Mononuclear cell (primary cell): ENCODE data around the gene SPDYE16. TPM values are rescaled to one million over a fixed set of nuclear protein-coding genes. Genes with fewer than 3 reads are reported as not detected.
"Not testable (repeated sequence)": the region's sequence is repeated elsewhere in the genome, so short reads cannot be mapped to it uniquely, and the experiment has no call there.

Source experiments
- H3K27me3 ChIP-seq: 2 replicates; pipeline ENCODE4 v1.6.0; 2011; ENCODE audit warnings: low read length, control low read depth; ENCODE audit not compliant: insufficient read depth
- H3K4me1 ChIP-seq: 2 replicates; pipeline ENCODE4 v1.5.1; 2011; ENCODE audit warnings: mild to moderate bottlenecking, low read length, control low read depth; ENCODE audit not compliant: insufficient read depth
- H3K4me3 ChIP-seq: 2 replicates; pipeline ENCODE4 v1.5.1; 2011; ENCODE audit warnings: mild to moderate bottlenecking, low read length, moderate library complexity
- H3K9me3 ChIP-seq: 2 replicates; pipeline ENCODE4 v1.5.1; 2011; ENCODE audit warnings: low read depth, mild to moderate bottlenecking, control low read depth, low read length
- total RNA-seq: library from RNA; depleted of rRNA; stranded (reverse); fragments of >200 nt; gene quantifications from one replicate; pipeline ENCODE4 v1.2.3, GENCODE V29; 2012

Gene SPDYE16
- total RNA-seq, 1 donor = 0.10 TPM

- not testable (repeated sequence) for H3K9me3 ChIP-seq, H3K4me3 ChIP-seq, H3K27me3 ChIP-seq, H3K4me1 ChIP-seq
Measured at GRCh38 chr7:76567311-76567710, 24.2 kb upstream of the SPDYE16 start.

- not testable (repeated sequence) for H3K27me3 ChIP-seq, H3K4me1 ChIP-seq, H3K9me3 ChIP-seq, H3K4me3 ChIP-seq
Measured at GRCh38 chr7:76565001-76565400, 21.9 kb upstream of the SPDYE16 start.

GRCh38 chr7:76561342-76561741 lies 18.2 kb upstream of the SPDYE16 start:
- not testable (repeated sequence) for H3K27me3 ChIP-seq, H3K9me3 ChIP-seq, H3K4me1 ChIP-seq, H3K4me3 ChIP-seq

- H3K4me1 ChIP-seq, H3K27me3 ChIP-seq, H3K9me3 ChIP-seq, H3K4me3 ChIP-seq: not testable (repeated sequence)
Measured at GRCh38 chr7:76560157-76560556, 17.1 kb upstream of the SPDYE16 start.

- not testable (repeated sequence) for H3K9me3 ChIP-seq, H3K27me3 ChIP-seq, H3K4me3 ChIP-seq, H3K4me1 ChIP-seq
Measured at GRCh38 chr7:76559685-76560084, 16.6 kb upstream of the SPDYE16 start.

- H3K27me3 ChIP-seq, H3K4me1 ChIP-seq, H3K9me3 ChIP-seq, H3K4me3 ChIP-seq: not testable (repeated sequence)
Measured at GRCh38 chr7:76551992-76552391, 8.9 kb upstream of the SPDYE16 start.

- peak overlapping the region; percentile 63 for H3K4me3 ChIP-seq
- not testable (repeated sequence) for H3K9me3 ChIP-seq
Measured at GRCh38 chr7:76549855-76550248, 6.8 kb upstream of the SPDYE16 start.

GRCh38 chr7:76549025-76549854 lies 6.1 kb upstream of the SPDYE16 start:
- peak overlapping the region; percentile 63 for H3K4me3 ChIP-seq
- H3K27me3 ChIP-seq, H3K9me3 ChIP-seq, H3K4me1 ChIP-seq: not testable (repeated sequence)

More at GRCh38 chr7:76549855-76550248, 6.8 kb upstream of the SPDYE16 start:
- not testable (repeated sequence) for H3K27me3 ChIP-seq, H3K4me1 ChIP-seq

GRCh38 chr7:76531643-76532042 lies 11.5 kb downstream of the SPDYE16 start:
- not testable (repeated sequence) for H3K9me3 ChIP-seq, H3K4me3 ChIP-seq, H3K4me1 ChIP-seq, H3K27me3 ChIP-seq

GRCh38 chr7:76526183-76526582 lies 16.9 kb downstream of the SPDYE16 start:
- H3K4me3 ChIP-seq, H3K27me3 ChIP-seq, H3K4me1 ChIP-seq, H3K9me3 ChIP-seq: not testable (repeated sequence)

- not testable (repeated sequence) for H3K9me3 ChIP-seq, H3K4me3 ChIP-seq, H3K27me3 ChIP-seq, H3K4me1 ChIP-seq
Measured at GRCh38 chr7:76516932-76517331, 26.2 kb downstream of the SPDYE16 start.

- no peaks in the 10 kb centered on the region for H3K9me3 ChIP-seq
- H3K4me3 ChIP-seq = no peak overlapping the region
- no peaks in the 10 kb centered on the region for H3K4me1 ChIP-seq
- no peaks in the 10 kb centered on the region for H3K27me3 ChIP-seq
Measured at GRCh38 chr7:76515999-76516443, 27.1 kb downstream of the SPDYE16 start.

- Histone ChIP-seq H3K27me3 (no peaks in the 10 kb centered on the region), H3K9me3 (no peaks in the 10 kb centered on the region), H3K4me3 (no peak overlapping the region), H3K4me1 (no peaks in the 10 kb centered on the region)
Measured at GRCh38 chr7:76514926-76515771, 27.9 kb downstream of the SPDYE16 start.

- H3K4me1 ChIP-seq = no peaks in the 10 kb centered on the region
- no peaks in the 10 kb centered on the region for H3K9me3 ChIP-seq
- no peak overlapping the region for H3K4me3 ChIP-seq
- H3K27me3 ChIP-seq = no peaks in the 10 kb centered on the region
Measured at GRCh38 chr7:76513817-76514799, 29.0 kb downstream of the SPDYE16 start.
